CD4-positive, alpha-beta memory T cell (primary cell): ENCODE results near the gene CRYL1. TPM values are rescaled to one million over a fixed set of nuclear protein-coding genes. Genes with fewer than 3 reads are reported as not detected.
A peak's percentile ranks its signal among the peaks of the same experiment; 100 is the strongest.

Source experiments
- CTCF ChIA-PET: fragments of 350-600 bp; sonication (Branson Sonifier 250); formaldehyde crosslinking; loops from one replicate; lab custom pipeline; 2021; ENCODE audit warnings: inconsistent platforms; ENCODE audit not compliant: partially characterized antibody; lab: Charles Lee
- POLR2A ChIA-PET: fragments of 350-600 bp; sonication (Branson Sonifier 250); formaldehyde crosslinking; loops from one replicate; lab custom pipeline; 2021; ENCODE audit not compliant: partially characterized antibody; lab: Charles Lee
- DNase-seq, 5 donors: peaks; one replicate each; pipeline versions ENCODE4 v3.0.0 to v3.0.0-alpha.2; 2020 to 2022; ENCODE audit warnings: mixed read lengths in 1 of 5
- H3K27ac ChIP-seq: one replicate; pipeline ENCODE4 v1.7.0; 2013; ENCODE audit warnings: low read depth, low read length
- H3K27me3 ChIP-seq: 2 replicates; pipeline ENCODE4 v1.7.0; 2013; ENCODE audit warnings: mild to moderate bottlenecking, low read length, moderate library complexity; ENCODE audit not compliant: insufficient read depth
- H3K36me3 ChIP-seq: 2 replicates; pipeline ENCODE4 v1.7.0; 2013; ENCODE audit warnings: mild to moderate bottlenecking, low read length, moderate library complexity; ENCODE audit not compliant: insufficient read depth
- H3K4me1 ChIP-seq: 2 replicates; pipeline ENCODE4 v1.7.0; 2013; ENCODE audit warnings: mild to moderate bottlenecking, low read length, moderate library complexity; ENCODE audit not compliant: insufficient read depth
- H3K4me3 ChIP-seq, 2 donors: one replicate each; pipeline ENCODE4 v1.7.0; 2013; ENCODE audit warnings: low read length in 2 of 2, mild to moderate bottlenecking in 1 of 2
- H3K9me3 ChIP-seq, 2 donors: one replicate each; pipeline ENCODE4 v1.7.0; 2013; ENCODE audit warnings: low read length in 2 of 2, control low read depth in 1 of 2; ENCODE audit not compliant: control insufficient read depth in 1 of 2
- H3K27ac Mint-ChIP-seq, 7 donors: one replicate each; pipeline ENCODE4 v1.8.0; 2020 to 2021; ENCODE audit warnings: mixed read lengths in 7 of 7, mild to moderate bottlenecking in 6 of 7, inconsistent platforms in 3 of 7, moderate library complexity in 3 of 7
- H3K27me3 Mint-ChIP-seq, 2 donors: one replicate each; pipeline ENCODE4 v1.8.0; 2020 to 2021; ENCODE audit warnings: mixed read lengths in 2 of 2
- H3K36me3 Mint-ChIP-seq, 2 donors: one replicate each; pipeline ENCODE4 v1.8.0; 2020 to 2021; ENCODE audit warnings: mixed read lengths in 2 of 2, inconsistent platforms in 1 of 2, mild to moderate bottlenecking in 1 of 2
- H3K4me1 Mint-ChIP-seq, 4 donors: one replicate each; pipeline ENCODE4 v1.8.0; 2020 to 2021; ENCODE audit warnings: mixed read lengths in 4 of 4, mild to moderate bottlenecking in 1 of 4
- H3K4me3 Mint-ChIP-seq, 8 donors: one replicate each; pipeline ENCODE4 v1.8.0; 2020 to 2021; ENCODE audit warnings: mixed read lengths in 8 of 8, mild to moderate bottlenecking in 7 of 8, moderate library complexity in 6 of 8, inconsistent platforms in 3 of 8
- H3K9me3 Mint-ChIP-seq, 8 donors: one replicate each; pipeline ENCODE4 v1.8.0; 2020 to 2021; ENCODE audit warnings: mixed read lengths in 8 of 8, mild to moderate bottlenecking in 5 of 8, inconsistent platforms in 3 of 8, moderate library complexity in 1 of 8
- intact Hi-C: fragments of 100-400 bp; cut with micrococcal nuclease; formaldehyde crosslinking; loops from one replicate; pipeline ENCODE4 v1.15.1; 2023
- polyA plus RNA-seq, 2 donors: library from polyadenylated mRNA; unstranded; fragments of 300-500 nt; fragmentation: Illumina TruSeq; gene quantifications; one replicate each; pipeline ENCODE4 v1.2.3, GENCODE V29; 2021
- total RNA-seq, 2 experiments: library from RNA; stranded (reverse); gene quantifications; one replicate each; pipeline ENCODE4 v1.2.3, GENCODE V29; 2021

Gene CRYL1
- total and polyA plus RNA-seq, 4 experiments from 2014 or later = 18.1 to 59.1 (median 31.1) TPM

DNA sequence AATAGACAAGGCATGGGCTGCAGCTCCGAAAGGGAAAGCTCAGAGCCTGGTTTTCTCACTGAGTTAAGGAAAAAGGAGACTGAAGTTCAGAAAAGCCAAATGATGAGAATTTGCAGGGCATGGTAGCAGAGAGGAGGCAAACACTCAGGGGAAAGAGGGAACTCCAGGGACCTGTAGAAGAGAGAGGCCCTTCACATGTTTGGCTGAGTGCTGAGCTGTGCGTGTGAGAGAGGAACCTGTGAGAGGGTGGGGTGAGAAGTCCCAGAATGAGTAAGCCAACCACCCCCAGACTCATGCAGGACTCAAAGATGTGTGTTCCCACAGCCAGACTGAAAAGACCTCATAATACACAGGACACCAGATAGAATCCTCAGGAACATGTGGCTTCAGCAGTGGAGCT, 2.8 kb upstream of the CRYL1 start:
- Mint-ChIP-seq H3K4me3 (no peak overlapping the region), H3K27ac (peak overlapping the region in 1 of 7 donors; percentile 17), H3K9me3 (no peaks in the 10 kb centered on the region), H3K36me3 (no peaks in the 10 kb centered on the region), H3K27me3 (peaks cover 0 to 5% of the 10 kb centered on the region in 2 donors), H3K4me1 (peaks cover 12 to 24% (median 19%) of the 10 kb centered on the region in 4 donors)
- ChIA-PET POLR2A (no interaction called here), CTCF (no interaction called here)
- Histone ChIP-seq H3K27ac (no peak overlapping the region), H3K9me3 (no peaks in the 10 kb centered on the region), H3K4me3 (no peak overlapping the region), H3K4me1 (peaks cover 14% of the 10 kb centered on the region), H3K36me3 (no peaks in the 10 kb centered on the region), H3K27me3 (no peaks in the 10 kb centered on the region)
- intact Hi-C loops = no loop called here
- DNase-seq = no peak

DNA sequence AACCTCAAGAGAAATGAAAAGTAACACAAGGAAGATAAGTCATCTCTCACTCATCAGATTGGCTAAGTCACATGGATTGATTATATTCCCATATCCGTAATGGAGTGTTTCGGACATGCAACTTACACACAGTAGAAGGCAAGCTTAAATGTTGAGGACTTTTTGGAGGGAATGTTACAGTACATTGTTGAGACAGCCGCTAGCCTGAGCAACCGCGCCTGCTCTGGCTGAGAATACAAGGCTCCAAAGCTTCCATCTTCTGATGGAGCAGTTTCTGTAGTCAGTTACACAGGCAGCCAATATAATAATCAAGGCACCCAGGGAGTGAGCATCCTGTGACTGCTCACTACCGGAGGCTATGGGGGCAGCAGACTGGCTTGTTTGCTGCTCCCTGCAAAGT, 1.0 kb upstream of the CRYL1 start:
- Histone ChIP-seq H3K36me3 (no peaks in the 10 kb centered on the region), H3K4me1 (peaks cover 14% of the 10 kb centered on the region), H3K4me3 (peak overlapping the region; percentile 7 to 83), H3K27ac (peak overlapping the region; percentile 73), H3K9me3 (no peaks in the 10 kb centered on the region), H3K27me3 (no peaks in the 10 kb centered on the region)
- H3K36me3 Mint-ChIP-seq = no peaks in the 10 kb centered on the region
- no peaks in the 10 kb centered on the region for H3K9me3 Mint-ChIP-seq
- CTCF ChIA-PET = interaction anchor here (0.7 to 1.7 kb wide), 5 partner anchors 34 to 303 kb away, joined by 3 to 5 read pairs (median 4); no protein-coding TSS in a partner anchor
- H3K27me3 Mint-ChIP-seq = peaks cover 0 to 5% of the 10 kb centered on the region in 2 donors
- peaks cover 12 to 29% (median 22%) of the 10 kb centered on the region in 4 donors for H3K4me1 Mint-ChIP-seq
- POLR2A ChIA-PET = interaction anchor here (0.7 to 2.7 kb wide), 7 partner anchors 11 to 247 kb away, joined by 3 to 9 read pairs (median 4); partner anchors contain the start of genes EEF1AKMT1, IFT88 and IL17D
- intact Hi-C loops = loop anchor here (1.0 kb wide), 1 partner anchor 41 kb away; the partner anchor contains the start of gene IFT88
- H3K27ac Mint-ChIP-seq = peak overlapping the region; percentile 49 to 97 (median 88)
- no peak for DNase-seq
- H3K4me3 Mint-ChIP-seq = peak overlapping the region; percentile 80 to 97 (median 91)

DNA sequence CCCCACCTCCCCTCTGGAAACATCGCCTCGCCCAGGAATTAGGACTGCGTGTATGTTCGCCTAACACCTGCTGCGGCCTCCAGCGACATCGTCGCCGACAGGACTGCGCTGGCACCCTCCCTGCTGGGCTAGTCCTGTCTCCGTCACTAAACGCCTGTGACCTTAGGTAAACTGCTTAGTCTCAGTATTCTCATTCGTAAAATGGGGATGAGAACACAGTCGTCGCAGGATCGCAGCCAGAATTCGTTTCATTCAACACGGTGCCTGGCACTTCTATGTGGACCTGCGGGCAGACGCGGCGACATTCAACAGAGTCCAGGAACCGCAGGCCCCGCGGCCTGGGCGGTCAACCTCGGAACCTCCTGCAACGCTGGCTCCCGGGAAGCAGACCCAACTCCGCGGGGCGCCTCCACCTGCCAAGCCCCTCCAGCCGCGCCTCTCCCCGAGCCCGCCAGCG, 485 bp downstream of the CRYL1 start:
- peak; percentile 17 to 40 (median 32) for DNase-seq
- peak overlapping the region; percentile 81 to 91 (median 89) for H3K4me3 Mint-ChIP-seq
- H3K9me3 Mint-ChIP-seq = peaks cover 0 to 2% (median 0%) of the 10 kb centered on the region in 8 donors
- peaks cover 12 to 29% (median 22%) of the 10 kb centered on the region in 4 donors for H3K4me1 Mint-ChIP-seq
- H3K27ac Mint-ChIP-seq = peak overlapping the region; percentile 57 to 89 (median 87)
- intact Hi-C loops = loop anchor here (1.0 to 2.0 kb wide), 3 partner anchors 49 to 248 kb away; partner anchors contain the start of gene EEF1AKMT1
- ChIA-PET POLR2A (interaction anchor here (1.1 to 2.7 kb wide), 5 partner anchors 10 to 377 kb away, joined by 3 to 9 read pairs (median 3); partner anchors contain the start of genes EEF1AKMT1 and XPO4), CTCF (interaction anchor here (0.7 kb wide), 1 partner anchor 41 kb away, joined by 3 read pairs; no protein-coding TSS in a partner anchor)
- Histone ChIP-seq H3K4me3 (peak overlapping the region; percentile 49 to 83), H3K27me3 (no peaks in the 10 kb centered on the region), H3K36me3 (no peaks in the 10 kb centered on the region), H3K27ac (peak overlapping the region; percentile 73), H3K9me3 (no peaks in the 10 kb centered on the region), H3K4me1 (peaks cover 14% of the 10 kb centered on the region)
- H3K27me3 Mint-ChIP-seq = no peaks in the 10 kb centered on the region
- no peaks in the 10 kb centered on the region for H3K36me3 Mint-ChIP-seq

DNA sequence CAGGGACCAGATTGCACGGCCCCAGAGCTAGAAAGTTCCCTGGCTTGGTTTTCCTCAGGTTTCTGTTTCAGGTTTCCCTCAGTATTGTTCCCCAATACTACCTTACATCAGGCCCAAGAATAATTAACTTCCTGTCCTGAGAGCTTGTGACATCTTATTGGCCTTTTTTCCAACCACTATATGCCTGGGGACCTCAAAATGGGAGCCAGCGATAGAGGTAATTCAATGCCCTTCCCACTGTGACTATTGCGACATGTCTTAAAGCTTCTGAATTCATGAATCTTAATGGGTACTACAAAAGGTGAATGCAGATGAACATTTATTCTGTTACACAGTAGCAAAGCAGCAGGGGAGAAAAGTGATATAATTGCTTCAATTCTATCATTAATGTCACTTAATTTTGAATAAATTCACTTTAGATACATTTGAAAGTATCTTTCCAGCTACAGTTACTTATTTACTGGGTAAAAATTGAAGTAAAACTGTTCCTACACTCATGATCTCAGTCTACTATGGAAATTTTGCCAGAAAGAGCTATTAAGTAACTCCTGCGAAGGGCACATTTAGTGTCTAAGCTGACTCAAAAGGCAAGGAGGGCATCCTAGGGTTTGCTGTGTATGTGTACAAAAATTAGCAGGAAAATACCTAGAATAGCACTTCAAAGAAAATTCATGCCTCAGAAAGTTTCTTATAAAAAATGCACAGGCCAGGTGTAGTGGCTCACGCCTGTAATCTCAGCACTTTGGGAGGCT, 4.1 kb downstream of the CRYL1 start:
- Histone ChIP-seq H3K4me3 (no peak overlapping the region), H3K36me3 (no peaks in the 10 kb centered on the region), H3K27me3 (no peaks in the 10 kb centered on the region), H3K4me1 (peaks cover 10% of the 10 kb centered on the region), H3K27ac (no peak overlapping the region), H3K9me3 (no peaks in the 10 kb centered on the region)
- Mint-ChIP-seq H3K27ac (peak overlapping the region in 1 of 7 donors; percentile 46), H3K27me3 (no peaks in the 10 kb centered on the region), H3K4me3 (no peak overlapping the region), H3K36me3 (peaks cover 0 to 3% of the 10 kb centered on the region in 2 donors), H3K9me3 (peaks cover 0 to 2% (median 0%) of the 10 kb centered on the region in 8 donors), H3K4me1 (peaks cover 13 to 28% (median 18%) of the 10 kb centered on the region in 4 donors)
- no peak for DNase-seq
- POLR2A ChIA-PET = no interaction called here
- CTCF ChIA-PET = interaction anchor here (1.3 kb wide), 1 partner anchor 307 kb away, joined by 3 read pairs; no protein-coding TSS in a partner anchor
- intact Hi-C loops = no loop called here

DNA sequence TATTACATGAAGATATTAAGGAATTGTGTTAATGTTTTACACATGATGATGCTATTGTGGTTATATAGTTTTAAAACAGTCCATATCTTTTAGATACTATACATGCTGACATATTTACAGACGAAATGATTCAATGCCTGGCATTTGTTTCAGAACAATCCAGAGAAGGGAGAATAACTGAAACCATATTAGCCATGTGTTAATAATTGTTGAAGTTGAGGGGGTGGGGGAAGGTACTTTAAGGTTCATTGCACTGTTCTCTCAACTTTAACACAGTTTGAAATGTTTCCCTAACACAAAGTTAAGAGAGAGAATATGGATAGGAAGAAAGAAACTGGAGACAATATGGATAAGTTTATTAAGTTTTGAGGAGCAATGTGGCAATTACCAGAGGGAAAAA, 5.8 kb downstream of the CRYL1 start:
- peaks cover 5% of the 10 kb centered on the region for H3K4me1 ChIP-seq
- H3K4me1 Mint-ChIP-seq = peaks cover 6 to 19% (median 10%) of the 10 kb centered on the region in 4 donors
- intact Hi-C loops = no loop called here

DNA sequence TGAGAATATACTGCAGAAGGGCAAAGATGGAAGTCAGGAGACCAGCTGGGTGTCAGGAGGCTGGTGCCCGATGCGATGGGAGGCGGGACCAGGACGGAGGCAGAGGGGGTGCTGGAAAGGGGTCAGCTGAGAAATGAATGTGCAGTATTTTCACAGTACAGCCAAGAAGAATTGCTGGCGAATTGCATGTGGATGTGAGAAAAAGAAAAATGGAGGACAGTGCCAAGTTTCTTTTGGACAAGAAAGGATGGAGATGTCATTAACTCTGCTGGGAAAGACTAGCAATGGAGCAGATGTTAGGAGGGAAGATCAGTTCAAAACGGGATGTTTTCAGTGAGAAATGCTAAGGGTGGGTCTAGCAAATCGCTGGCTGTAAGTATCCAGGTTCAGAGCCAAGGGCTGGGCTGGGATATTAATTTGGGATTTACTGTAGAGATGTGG, 7.0 kb downstream of the CRYL1 start:
- H3K36me3 ChIP-seq = no peaks in the 10 kb centered on the region
- H3K27me3 Mint-ChIP-seq = no peaks in the 10 kb centered on the region
- no peak overlapping the region for H3K4me3 Mint-ChIP-seq
- no peak overlapping the region for H3K27ac ChIP-seq
- H3K27ac Mint-ChIP-seq = peak overlapping the region in 2 of 7 donors; percentile 51 to 61
- ChIA-PET POLR2A (no interaction called here), CTCF (no interaction called here)
- H3K4me3 ChIP-seq = no peak overlapping the region
- H3K9me3 Mint-ChIP-seq = peaks cover 0 to 2% (median 0%) of the 10 kb centered on the region in 8 donors
- intact Hi-C loops = no loop called here
- H3K27me3 ChIP-seq = no peaks in the 10 kb centered on the region
- H3K4me1 Mint-ChIP-seq = peaks cover 2 to 11% (median 5%) of the 10 kb centered on the region in 4 donors
- H3K36me3 Mint-ChIP-seq = peaks cover 4 to 6% of the 10 kb centered on the region in 2 donors
- no peaks in the 10 kb centered on the region for H3K9me3 ChIP-seq
- DNase-seq = no peak
- H3K4me1 ChIP-seq = no peaks in the 10 kb centered on the region

More for the DNA sequence above, 5.8 kb downstream of the CRYL1 start:
- POLR2A ChIA-PET = no interaction called here
- Mint-ChIP-seq H3K4me3 (no peak overlapping the region), H3K27me3 (no peaks in the 10 kb centered on the region), H3K36me3 (peaks cover 0 to 3% of the 10 kb centered on the region in 2 donors), H3K9me3 (peaks cover 0 to 2% (median 0%) of the 10 kb centered on the region in 8 donors), H3K27ac (peak overlapping the region in 1 of 7 donors; percentile 15)
- no peaks in the 10 kb centered on the region for H3K27me3 ChIP-seq
- no peak for DNase-seq
- CTCF ChIA-PET = no interaction called here
- H3K9me3 ChIP-seq = no peaks in the 10 kb centered on the region
- no peaks in the 10 kb centered on the region for H3K36me3 ChIP-seq
- H3K4me3 ChIP-seq = no peak overlapping the region
- no peak overlapping the region for H3K27ac ChIP-seq

DNA sequence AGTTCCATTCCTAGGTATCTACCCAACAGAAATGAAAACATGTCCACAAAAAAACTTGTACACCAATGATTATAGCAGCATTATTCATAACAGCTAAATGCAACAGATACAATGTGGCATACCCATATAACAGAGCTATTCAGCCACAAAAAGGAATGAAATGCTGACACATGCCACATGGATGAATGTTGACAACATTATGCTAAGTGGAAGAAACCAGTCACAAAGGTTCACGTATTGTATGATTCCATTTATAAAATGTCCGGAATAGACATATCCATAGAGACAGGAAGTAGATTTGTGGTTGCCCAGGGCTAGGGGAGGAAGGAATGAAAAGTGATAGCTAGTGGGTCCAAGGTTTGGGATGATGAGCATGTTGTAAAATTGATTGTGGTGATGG, 10.8 kb downstream of the CRYL1 start:
- H3K36me3 ChIP-seq = peaks cover 7% of the 10 kb centered on the region
- H3K4me1 ChIP-seq = no peaks in the 10 kb centered on the region
- Mint-ChIP-seq H3K4me1 (peaks cover 0 to 4% (median 2%) of the 10 kb centered on the region in 4 donors), H3K4me3 (no peak overlapping the region), H3K36me3 (peaks cover 22 to 28% of the 10 kb centered on the region in 2 donors), H3K27me3 (no peaks in the 10 kb centered on the region), H3K9me3 (no peaks in the 10 kb centered on the region), H3K27ac (no peak overlapping the region)
- POLR2A ChIA-PET = interaction anchor here (1.4 kb wide), 1 partner anchor 10 kb away, joined by 3 read pairs; the partner anchor contains the start of gene CRYL1
- CTCF ChIA-PET = no interaction called here
- no peaks in the 10 kb centered on the region for H3K27me3 ChIP-seq
- intact Hi-C loops = no loop called here
- no peak for DNase-seq
- H3K9me3 ChIP-seq = no peaks in the 10 kb centered on the region
- H3K27ac ChIP-seq = no peak overlapping the region
- no peak overlapping the region for H3K4me3 ChIP-seq
